ENCODE results near the gene PPP1R12A. TPM values are rescaled to one million over a fixed set of nuclear protein-coding genes. Genes with fewer than 3 reads are reported as not detected.
A peak's percentile ranks its signal among the peaks of the same experiment; 100 is the strongest.

The PPP1R12A gene
- total RNA-seq, 6 experiments from 2014 or later = 104 to 122 (median 113) TPM

DNA sequence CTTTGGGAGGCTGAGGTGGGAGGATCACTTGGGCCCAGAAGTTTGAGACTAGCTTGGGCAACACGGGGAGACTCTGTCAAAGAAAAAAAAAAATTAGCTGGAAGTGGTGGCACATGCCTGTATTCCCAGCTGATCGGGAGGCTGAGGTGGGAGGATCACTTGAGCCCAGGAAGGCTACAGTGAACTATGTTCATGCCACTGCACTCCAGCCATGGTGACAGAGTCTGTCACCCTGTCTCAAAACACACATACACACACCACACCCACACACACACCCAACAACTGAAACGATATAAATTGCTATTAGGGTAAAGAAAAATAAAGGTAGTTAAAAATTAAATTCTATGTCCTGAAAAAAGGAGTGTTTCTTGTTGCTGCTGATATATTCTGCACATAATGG, 7.9 kb downstream of the PPP1R12A start:
- Mint-ChIP-seq H3K27me3 (ENCODE audit: insufficient read depth) (no peaks in the 10 kb centered on the region), H3K36me3 (ENCODE audit: low read depth) (peaks cover 12% of the 10 kb centered on the region), H3K9me3 (no peaks in the 10 kb centered on the region), H3K4me3 (no peak overlapping the region), H3K27ac (no peak overlapping the region), H3K4me1 (ENCODE audit: low read depth) (peaks cover 61% of the 10 kb centered on the region)
- DNase-seq = no peak
- TF ChIP-seq, protein P1, sequence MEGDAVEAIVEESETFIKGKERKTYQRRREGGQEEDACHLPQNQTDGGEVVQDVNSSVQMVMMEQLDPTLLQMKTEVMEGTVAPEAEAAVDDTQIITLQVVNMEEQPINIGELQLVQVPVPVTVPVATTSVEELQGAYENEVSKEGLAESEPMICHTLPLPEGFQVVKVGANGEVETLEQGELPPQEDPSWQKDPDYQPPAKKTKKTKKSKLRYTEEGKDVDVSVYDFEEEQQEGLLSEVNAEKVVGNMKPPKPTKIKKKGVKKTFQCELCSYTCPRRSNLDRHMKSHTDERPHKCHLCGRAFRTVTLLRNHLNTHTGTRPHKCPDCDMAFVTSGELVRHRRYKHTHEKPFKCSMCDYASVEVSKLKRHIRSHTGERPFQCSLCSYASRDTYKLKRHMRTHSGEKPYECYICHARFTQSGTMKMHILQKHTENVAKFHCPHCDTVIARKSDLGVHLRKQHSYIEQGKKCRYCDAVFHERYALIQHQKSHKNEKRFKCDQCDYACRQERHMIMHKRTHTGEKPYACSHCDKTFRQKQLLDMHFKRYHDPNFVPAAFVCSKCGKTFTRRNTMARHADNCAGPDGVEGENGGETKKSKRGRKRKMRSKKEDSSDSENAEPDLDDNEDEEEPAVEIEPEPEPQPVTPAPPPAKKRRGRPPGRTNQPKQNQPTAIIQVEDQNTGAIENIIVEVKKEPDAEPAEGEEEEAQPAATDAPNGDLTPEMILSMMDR (IDR thresholded peaks at IDR 0.05) = no peak

DNA sequence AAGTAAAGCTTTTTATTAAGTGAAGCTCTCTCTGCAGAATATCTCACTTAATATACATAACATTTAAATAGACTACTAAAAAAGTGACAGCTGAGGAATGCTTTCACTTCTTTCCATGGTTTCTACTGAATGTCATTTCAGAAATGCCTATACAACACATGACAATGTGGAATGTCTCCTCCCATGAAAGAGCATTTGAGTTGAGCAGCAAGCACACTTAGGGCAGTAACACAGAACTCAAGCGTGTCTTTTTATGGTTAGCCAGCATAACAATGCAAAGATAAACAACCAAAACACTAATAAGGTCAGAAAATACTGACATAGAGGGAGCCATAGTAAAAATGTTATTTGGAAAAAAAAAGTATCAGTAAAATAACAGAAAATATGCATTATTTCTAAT, 9.4 kb downstream of the PPP1R12A start:
- H3K4me3 Mint-ChIP-seq = peak overlapping the region; percentile 12; the same call in 1 of the 2 replicates
- H3K27me3 Mint-ChIP-seq (ENCODE audit: insufficient read depth) = no peaks in the 10 kb centered on the region
- no peaks in the 10 kb centered on the region for H3K9me3 Mint-ChIP-seq
- peak overlapping the region; percentile 12; the same call in 1 of the 2 replicates for H3K27ac Mint-ChIP-seq
- peaks cover 49% of the 10 kb centered on the region for H3K4me1 Mint-ChIP-seq (ENCODE audit: low read depth)
- H3K36me3 Mint-ChIP-seq (ENCODE audit: low read depth) = peaks cover 12% of the 10 kb centered on the region
- TF ChIP-seq, protein P1 (IDR thresholded peaks at IDR 0.05) = no peak
- no peak for DNase-seq

DNA sequence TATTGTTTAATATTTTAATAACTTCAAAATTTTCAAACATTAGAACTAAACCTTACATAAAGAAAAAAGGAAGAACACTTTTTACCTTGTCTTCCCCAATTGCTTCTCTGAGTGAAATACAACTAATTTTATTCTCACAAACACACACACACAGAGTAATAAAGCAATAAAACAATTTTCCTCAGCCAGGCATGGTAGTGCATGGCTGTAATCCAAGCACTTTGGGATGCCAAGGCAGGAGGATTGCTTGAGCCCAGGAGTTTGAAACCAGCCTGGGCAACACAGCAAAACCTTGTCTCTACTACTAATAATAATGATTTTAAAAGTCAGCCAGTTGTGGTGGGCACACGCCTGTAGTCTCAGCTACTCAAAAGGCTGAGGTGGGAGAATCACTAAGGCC, 13.1 kb downstream of the PPP1R12A start:
- TF ChIP-seq, protein P1 (IDR thresholded peaks at IDR 0.05) = no peak
- Mint-ChIP-seq H3K36me3 (ENCODE audit: low read depth) (peaks cover 11% of the 10 kb centered on the region; the same call in 1 of the 2 replicates), H3K4me1 (ENCODE audit: low read depth) (peaks cover 48% of the 10 kb centered on the region), H3K27me3 (ENCODE audit: insufficient read depth) (peaks cover 4% of the 10 kb centered on the region), H3K4me3 (no peak overlapping the region), H3K27ac (no peak overlapping the region), H3K9me3 (no peaks in the 10 kb centered on the region)
- no peak for DNase-seq

DNA sequence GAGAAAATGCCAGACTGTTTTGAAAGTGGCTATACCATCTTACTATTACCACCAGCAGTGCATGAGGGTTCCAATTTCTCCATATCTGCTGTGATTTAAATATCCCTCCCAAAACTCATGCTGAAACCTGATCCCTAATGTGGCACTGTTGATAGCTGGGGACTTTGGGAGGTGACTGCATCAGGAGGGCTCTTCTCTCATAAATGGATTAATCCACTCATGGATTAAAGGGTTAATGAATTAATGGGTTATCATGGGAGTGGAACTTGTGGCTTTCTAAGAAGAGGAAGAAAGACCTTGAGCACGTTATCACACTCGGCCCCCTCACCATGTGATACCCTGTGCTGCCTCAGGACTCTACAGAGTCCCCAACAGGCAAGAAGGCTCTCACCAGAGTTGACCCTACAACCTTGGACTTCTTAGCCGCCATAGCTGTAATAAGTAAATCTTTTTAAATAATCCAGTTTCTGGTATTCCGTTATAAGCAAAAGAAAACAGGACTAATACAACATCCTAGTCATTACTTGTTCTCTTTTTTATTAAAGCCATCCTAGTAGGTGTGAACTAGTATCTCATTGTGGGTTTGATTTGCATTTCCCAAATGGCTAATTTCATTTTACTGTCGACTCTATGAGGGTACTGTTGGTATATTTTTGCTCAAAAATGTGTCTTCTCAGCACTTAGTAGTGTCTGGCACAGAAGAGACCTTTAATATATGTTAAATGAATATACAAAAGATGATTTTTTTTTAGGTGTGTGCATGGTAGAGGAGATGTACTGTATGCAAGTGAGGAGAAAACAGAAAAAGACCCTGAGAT, 14.3 kb downstream of the PPP1R12A start:
- Mint-ChIP-seq H3K36me3 (ENCODE audit: low read depth) (peaks cover 11% of the 10 kb centered on the region; the same call in 1 of the 2 replicates), H3K27me3 (ENCODE audit: insufficient read depth) (peaks cover 4% of the 10 kb centered on the region), H3K4me1 (ENCODE audit: low read depth) (peaks cover 56% of the 10 kb centered on the region), H3K27ac (no peak overlapping the region), H3K9me3 (no peaks in the 10 kb centered on the region), H3K4me3 (no peak overlapping the region)
- DNase-seq = no peak
- TF ChIP-seq, protein P1 (IDR thresholded peaks at IDR 0.05) = no peak

DNA sequence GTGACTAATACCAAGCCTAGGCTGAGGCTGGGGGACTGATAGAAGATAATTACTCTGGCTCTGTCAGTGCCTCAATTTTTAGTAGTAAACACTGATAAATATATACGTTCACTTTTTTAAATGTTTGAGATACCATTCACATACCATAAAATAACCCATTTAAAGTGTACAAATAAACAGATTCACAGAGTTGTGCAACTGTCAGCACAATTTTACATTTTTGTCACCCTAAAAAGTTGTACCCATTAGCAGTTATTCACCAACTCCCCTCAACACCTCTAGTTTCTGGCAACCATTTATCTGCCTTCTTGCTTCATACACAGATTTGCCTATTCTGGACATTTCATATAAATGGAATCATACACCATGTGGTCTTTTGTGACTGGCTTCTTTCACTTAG, 15.1 kb downstream of the PPP1R12A start:
- Mint-ChIP-seq H3K9me3 (no peaks in the 10 kb centered on the region), H3K27me3 (ENCODE audit: insufficient read depth) (peaks cover 4% of the 10 kb centered on the region), H3K4me3 (no peak overlapping the region), H3K36me3 (ENCODE audit: low read depth) (peaks cover 11% of the 10 kb centered on the region; the same call in 1 of the 2 replicates), H3K4me1 (ENCODE audit: low read depth) (peaks cover 53% of the 10 kb centered on the region), H3K27ac (no peak overlapping the region)
- no peak for DNase-seq
- TF ChIP-seq, protein P1 (IDR thresholded peaks at IDR 0.05) = no peak

Data from HFFc6 (cell line).